PC-9 (cell line): ENCODE data around the gene HSPA12B.

Source experiments
- CTCF ChIP-seq: fragments of 200-600 bp; sonication (generic); conservative IDR thresholded peaks from 2 replicates; pipeline ENCODE4 v1.6.1; 2017; ENCODE audit warnings: mixed run types, antibody characterized with exemption, mild to moderate bottlenecking, moderate library complexity
- EZH2 ChIP-seq: fragments of 200-600 bp; sonication (generic); IDR thresholded peaks from 2 replicates; pipeline ENCODE4 v1.8.0; 2017; ENCODE audit warnings: antibody characterized with exemption, low read depth

- TF ChIP-seq EZH2, result no peak
- no peak for TF ChIP-seq CTCF
Measured at GRCh38 chr20:3740615-3741301, 8.3 kb downstream of the HSPA12B start.
